HEK293 (cell line): ENCODE data around the gene CDH11.
A peak's percentile ranks its signal among the peaks of the same experiment; 100 is the strongest.

ENCODE experiments used
- CTCF ChIA-PET: fragments of 350-600 bp; formaldehyde crosslinking; extraction: SDS; loops from one replicate; lab custom pipeline; 2021; ENCODE audit warnings: antibody characterized with exemption; lab: Yijun Ruan, JAX
- POLR2A ChIA-PET: fragments of 300-600 bp; formaldehyde crosslinking; extraction: SDS; loops from one replicate; lab custom pipeline; 2020; ENCODE audit warnings: antibody characterized with exemption, inconsistent platforms; lab: Yijun Ruan, JAX
- H3K27ac ChIP-seq: fragments of 200-500 bp; sonication (Bioruptor generic); 2 replicates; pipeline ENCODE4 v1.5.1; 2014; ENCODE audit warnings: low read depth, low read length, control low read depth, inconsistent platforms; ENCODE audit errors: extremely low read depth
- H3K36me3 ChIP-seq, 2 experiments: fragments of 200-500 bp in 1 of 2; sonication (Bioruptor generic) in 1 of 2; 1 replicate in 1 of 2; 2 replicates in 1 of 2; pipeline ENCODE4 v1.5.1; 2014 to 2017; ENCODE audit warnings: inconsistent platforms in 2 of 2, low read length in 2 of 2; ENCODE audit not compliant: control insufficient read depth in 2 of 2, insufficient read depth in 1 of 2
- H3K4me1 ChIP-seq: fragments of 200-500 bp; sonication (Bioruptor generic); 2 replicates; pipeline ENCODE4 v1.5.1; 2014; ENCODE audit warnings: mild to moderate bottlenecking, low read length, inconsistent platforms; ENCODE audit not compliant: control insufficient read depth, insufficient read depth
- H3K4me3 ChIP-seq: 2 replicates; pipeline ENCODE4 v1.5.1; 2011; ENCODE audit warnings: low read depth, mild to moderate bottlenecking, control low read depth, low read length, moderate library complexity
- H3K9me3 ChIP-seq: fragments of 200-500 bp; sonication (Bioruptor generic); 2 replicates; pipeline ENCODE4 v1.5.1; 2014; ENCODE audit warnings: low read depth, low read length, inconsistent platforms; ENCODE audit not compliant: control insufficient read depth, insufficient read depth
- HOXD13 ChIP-seq: sonication (generic); formaldehyde crosslinking; IDR thresholded peaks from 2 replicates; pipeline ENCODE4 v1.8.0; 2022; ENCODE audit warnings: missing genetic modification reagents, borderline replicate concordance
- OSR2 ChIP-seq: fragments of 450-650 bp; formaldehyde crosslinking; IDR thresholded peaks from 2 replicates; pipeline ENCODE4 v1.5.1; 2016; ENCODE audit warnings: missing biosample characterization, missing genetic modification characterization
- TCF7L2 ChIP-seq: IDR thresholded peaks from 2 replicates; pipeline ENCODE4 v1.6.1; 2011; ENCODE audit warnings: low read depth, mild to moderate bottlenecking, inconsistent platforms, low read length, moderate library complexity, borderline replicate concordance
- YY2 ChIP-seq: fragments of 450-650 bp; formaldehyde crosslinking; IDR thresholded peaks from 2 replicates; pipeline ENCODE4 v1.5.1; 2016; ENCODE audit warnings: missing biosample characterization, missing genetic modification characterization
- ZFHX2 ChIP-seq: fragments of 450-650 bp; formaldehyde crosslinking; conservative IDR thresholded peaks from 2 replicates; pipeline ENCODE4 v1.5.1; 2016; ENCODE audit warnings: missing biosample characterization, missing genetic modification characterization
- ZNF155 ChIP-seq: fragments of 450-650 bp; formaldehyde crosslinking; IDR thresholded peaks from 2 replicates; pipeline ENCODE4 v1.5.1; 2016; ENCODE audit warnings: missing biosample characterization, missing genetic modification characterization
- ZNF174 ChIP-seq: fragments of 450-650 bp; formaldehyde crosslinking; IDR thresholded peaks from 2 replicates; pipeline ENCODE4 v1.5.0; 2017; ENCODE audit warnings: missing biosample characterization, mild to moderate bottlenecking, missing genetic modification characterization
- ZNF175 ChIP-seq: fragments of 450-650 bp; formaldehyde crosslinking; IDR thresholded peaks from 2 replicates; pipeline ENCODE4 v1.5.1; 2016; ENCODE audit warnings: missing biosample characterization, missing genetic modification characterization
- ZNF658 ChIP-seq: fragments of 450-650 bp; formaldehyde crosslinking; IDR thresholded peaks from 2 replicates; pipeline ENCODE4; 2016; ENCODE audit warnings: missing biosample characterization, missing genetic modification characterization
- ZNF76 ChIP-seq: fragments of 450-650 bp; formaldehyde crosslinking; IDR thresholded peaks from 2 replicates; pipeline ENCODE4; 2016; ENCODE audit warnings: low read depth, missing biosample characterization, missing genetic modification characterization, borderline replicate concordance
- TF ChIP-seq, protein P1 (sequence below): fragments of 450-650 bp; formaldehyde crosslinking; IDR thresholded peaks from 2 replicates; pipeline ENCODE4 v1.5.1; 2016; ENCODE audit warnings: missing biosample characterization, missing genetic modification characterization
- TF ChIP-seq, protein P2 (sequence below): fragments of 450-650 bp; formaldehyde crosslinking; IDR thresholded peaks from 2 replicates; pipeline ENCODE4 v1.5.1; 2016; ENCODE audit warnings: missing biosample characterization, missing genetic modification characterization, borderline replicate concordance
- TF ChIP-seq, protein P3 (sequence below): fragments of 450-650 bp; formaldehyde crosslinking; IDR thresholded peaks from 2 replicates; pipeline ENCODE4 v1.5.1; 2016; ENCODE audit warnings: missing biosample characterization, missing genetic modification characterization

The CDH11 gene

DNA sequence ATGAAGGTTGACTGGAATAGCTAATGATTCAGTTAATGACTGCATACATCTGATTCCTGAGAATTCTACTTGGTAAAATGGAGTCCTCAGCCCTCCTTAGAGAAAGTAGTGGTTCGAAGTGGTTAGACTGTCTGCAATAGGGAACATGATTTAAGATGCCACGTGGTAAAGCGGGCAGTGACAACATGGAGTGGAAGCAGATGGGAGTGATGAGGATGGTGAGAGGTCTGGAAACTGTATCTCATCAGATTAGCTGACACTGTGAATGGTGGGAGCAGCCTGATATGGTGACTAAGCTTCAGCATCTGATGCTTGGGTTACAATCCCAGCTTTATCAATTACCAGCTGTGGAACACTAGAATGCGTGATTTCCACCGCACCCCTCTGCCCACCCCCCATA, 8.4 kb downstream of the CDH11 start (continued):
- TF ChIP-seq, protein P1, sequence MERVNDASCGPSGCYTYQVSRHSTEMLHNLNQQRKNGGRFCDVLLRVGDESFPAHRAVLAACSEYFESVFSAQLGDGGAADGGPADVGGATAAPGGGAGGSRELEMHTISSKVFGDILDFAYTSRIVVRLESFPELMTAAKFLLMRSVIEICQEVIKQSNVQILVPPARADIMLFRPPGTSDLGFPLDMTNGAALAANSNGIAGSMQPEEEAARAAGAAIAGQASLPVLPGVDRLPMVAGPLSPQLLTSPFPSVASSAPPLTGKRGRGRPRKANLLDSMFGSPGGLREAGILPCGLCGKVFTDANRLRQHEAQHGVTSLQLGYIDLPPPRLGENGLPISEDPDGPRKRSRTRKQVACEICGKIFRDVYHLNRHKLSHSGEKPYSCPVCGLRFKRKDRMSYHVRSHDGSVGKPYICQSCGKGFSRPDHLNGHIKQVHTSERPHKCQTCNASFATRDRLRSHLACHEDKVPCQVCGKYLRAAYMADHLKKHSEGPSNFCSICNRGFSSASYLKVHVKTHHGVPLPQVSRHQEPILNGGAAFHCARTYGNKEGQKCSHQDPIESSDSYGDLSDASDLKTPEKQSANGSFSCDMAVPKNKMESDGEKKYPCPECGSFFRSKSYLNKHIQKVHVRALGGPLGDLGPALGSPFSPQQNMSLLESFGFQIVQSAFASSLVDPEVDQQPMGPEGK, result no peak

DNA sequence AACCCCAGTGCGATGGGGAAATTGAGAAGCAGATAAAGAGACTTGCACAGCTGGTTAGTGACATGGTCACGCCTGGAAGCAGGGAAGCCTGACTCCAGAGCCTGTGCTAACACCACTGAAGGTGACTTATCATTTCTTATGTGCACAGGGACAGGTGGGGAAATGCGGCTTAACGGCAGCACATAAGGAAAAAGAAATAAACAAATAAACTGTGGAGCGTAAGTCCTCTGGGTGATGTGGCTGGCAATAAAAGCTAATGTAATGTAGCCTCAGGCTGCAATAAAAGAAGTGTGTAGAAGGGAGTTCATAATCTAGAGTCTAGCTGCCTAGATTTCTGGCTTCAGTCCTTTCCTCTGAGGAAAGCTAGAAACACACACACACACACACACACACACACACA, 10.6 kb downstream of the CDH11 start:
- Histone ChIP-seq H3K4me3 (no peak overlapping the region), H3K9me3 (no peaks in the 10 kb centered on the region), H3K27ac (no peak overlapping the region), H3K36me3 (no peaks in the 10 kb centered on the region), H3K4me1 (peaks cover 17% of the 10 kb centered on the region)
- CTCF ChIA-PET, result interaction anchor here (0.6 kb wide), 1 partner anchor 31 kb away, joined by 4 read pairs; no protein-coding TSS in a partner anchor
- POLR2A ChIA-PET, result no interaction called here
- peak; percentile 43; the same call in 1 of the 2 replicates for TF ChIP-seq TCF7L2
- peak; percentile 97 for TF ChIP-seq HOXD13 (CRISPR knock-in tag)
- TF ChIP-seq ZFHX2 (tag by site-specific recombination), result no peak

DNA sequence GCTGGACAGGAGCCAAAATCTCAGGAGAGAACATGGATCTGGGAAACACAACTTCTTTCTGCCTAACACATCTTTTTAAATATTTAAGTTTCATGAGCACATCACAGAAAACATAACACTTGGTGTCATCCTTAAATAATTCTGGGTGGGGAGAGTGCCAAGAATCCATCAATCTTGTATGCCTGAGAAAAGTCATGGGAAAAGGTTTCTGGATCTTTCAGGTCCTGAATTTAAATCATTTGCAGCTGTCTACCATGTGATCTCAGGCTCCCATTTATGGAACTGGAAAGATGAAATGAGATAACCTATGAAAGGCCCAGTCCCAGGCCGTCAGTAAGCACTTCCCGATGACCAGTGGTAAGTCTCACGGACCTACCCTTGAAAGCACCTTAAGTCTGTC, 15.1 kb downstream of the CDH11 start:
- Histone ChIP-seq H3K36me3 (no peaks in the 10 kb centered on the region), H3K9me3 (no peaks in the 10 kb centered on the region), H3K4me3 (no peak overlapping the region), H3K27ac (no peak overlapping the region), H3K4me1 (peaks cover 11% of the 10 kb centered on the region)
- ChIA-PET CTCF (no interaction called here), POLR2A (no interaction called here)
- TF ChIP-seq ZNF174 (tag by site-specific recombination), result no peak
- TF ChIP-seq OSR2 (tag by site-specific recombination), result no peak

DNA sequence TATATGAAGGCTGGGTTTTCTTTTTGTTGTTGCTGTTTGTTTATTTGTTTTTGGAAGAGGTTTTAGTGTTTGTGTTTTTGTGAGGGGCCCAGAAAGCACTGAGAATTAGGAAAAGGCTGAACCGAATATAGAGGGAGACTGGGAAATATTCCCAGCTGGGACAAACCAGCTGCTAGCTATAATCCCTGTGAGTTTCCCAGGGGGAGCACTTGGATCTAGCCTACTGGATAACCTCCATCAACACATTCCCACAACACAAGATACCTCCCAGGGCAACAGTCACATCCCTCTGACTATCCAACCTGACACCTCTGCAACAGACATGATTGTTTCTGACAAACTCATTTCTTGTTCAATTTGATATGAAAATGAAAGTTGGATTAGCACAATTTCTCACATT, 16.7 kb downstream of the CDH11 start:
- no peak overlapping the region for H3K27ac ChIP-seq
- ChIA-PET POLR2A (no interaction called here), CTCF (no interaction called here)
- no peaks in the 10 kb centered on the region for H3K36me3 ChIP-seq
- no peak overlapping the region for H3K4me3 ChIP-seq
- TF ChIP-seq ZNF174 (tag by site-specific recombination) (no peak), ZNF658 (tag by site-specific recombination) (no peak), ZNF155 (tag by site-specific recombination) (no peak), ZNF175 (tag by site-specific recombination) (no peak), ZNF76 (tag by site-specific recombination) (no peak), YY2 (tag by site-specific recombination) (no peak)
- TF ChIP-seq, protein P2, sequence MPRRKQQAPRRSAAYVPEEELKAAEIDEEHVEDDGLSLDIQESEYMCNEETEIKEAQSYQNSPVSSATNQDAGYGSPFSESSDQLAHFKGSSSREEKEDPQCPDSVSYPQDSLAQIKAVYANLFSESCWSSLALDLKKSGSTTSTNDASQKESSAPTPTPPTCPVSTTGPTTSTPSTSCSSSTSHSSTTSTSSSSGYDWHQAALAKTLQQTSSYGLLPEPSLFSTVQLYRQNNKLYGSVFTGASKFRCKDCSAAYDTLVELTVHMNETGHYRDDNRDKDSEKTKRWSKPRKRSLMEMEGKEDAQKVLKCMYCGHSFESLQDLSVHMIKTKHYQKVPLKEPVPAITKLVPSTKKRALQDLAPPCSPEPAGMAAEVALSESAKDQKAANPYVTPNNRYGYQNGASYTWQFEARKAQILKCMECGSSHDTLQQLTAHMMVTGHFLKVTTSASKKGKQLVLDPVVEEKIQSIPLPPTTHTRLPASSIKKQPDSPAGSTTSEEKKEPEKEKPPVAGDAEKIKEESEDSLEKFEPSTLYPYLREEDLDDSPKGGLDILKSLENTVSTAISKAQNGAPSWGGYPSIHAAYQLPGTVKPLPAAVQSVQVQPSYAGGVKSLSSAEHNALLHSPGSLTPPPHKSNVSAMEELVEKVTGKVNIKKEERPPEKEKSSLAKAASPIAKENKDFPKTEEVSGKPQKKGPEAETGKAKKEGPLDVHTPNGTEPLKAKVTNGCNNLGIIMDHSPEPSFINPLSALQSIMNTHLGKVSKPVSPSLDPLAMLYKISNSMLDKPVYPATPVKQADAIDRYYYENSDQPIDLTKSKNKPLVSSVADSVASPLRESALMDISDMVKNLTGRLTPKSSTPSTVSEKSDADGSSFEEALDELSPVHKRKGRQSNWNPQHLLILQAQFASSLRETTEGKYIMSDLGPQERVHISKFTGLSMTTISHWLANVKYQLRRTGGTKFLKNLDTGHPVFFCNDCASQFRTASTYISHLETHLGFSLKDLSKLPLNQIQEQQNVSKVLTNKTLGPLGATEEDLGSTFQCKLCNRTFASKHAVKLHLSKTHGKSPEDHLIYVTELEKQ (tag by site-specific recombination), result no peak
- TF ChIP-seq, protein P3, sequence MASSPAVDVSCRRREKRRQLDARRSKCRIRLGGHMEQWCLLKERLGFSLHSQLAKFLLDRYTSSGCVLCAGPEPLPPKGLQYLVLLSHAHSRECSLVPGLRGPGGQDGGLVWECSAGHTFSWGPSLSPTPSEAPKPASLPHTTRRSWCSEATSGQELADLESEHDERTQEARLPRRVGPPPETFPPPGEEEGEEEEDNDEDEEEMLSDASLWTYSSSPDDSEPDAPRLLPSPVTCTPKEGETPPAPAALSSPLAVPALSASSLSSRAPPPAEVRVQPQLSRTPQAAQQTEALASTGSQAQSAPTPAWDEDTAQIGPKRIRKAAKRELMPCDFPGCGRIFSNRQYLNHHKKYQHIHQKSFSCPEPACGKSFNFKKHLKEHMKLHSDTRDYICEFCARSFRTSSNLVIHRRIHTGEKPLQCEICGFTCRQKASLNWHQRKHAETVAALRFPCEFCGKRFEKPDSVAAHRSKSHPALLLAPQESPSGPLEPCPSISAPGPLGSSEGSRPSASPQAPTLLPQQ (tag by site-specific recombination), result no peak
- TF ChIP-seq, all 188 proteins: peak for 0
- Histone ChIP-seq H3K9me3 (no peaks in the 10 kb centered on the region), H3K4me1 (peaks cover 4% of the 10 kb centered on the region)
